Endometrium (tissue), 2 donors: ENCODE results near the gene HMCN1.
"Not testable (repeated sequence)": the region's sequence is repeated elsewhere in the genome, so short reads cannot be mapped to it uniquely, and the experiment has no call there.

ENCODE experiments used
- FAIRE-seq: peaks from 2 replicates; lab custom pipeline; 2012; peaks lifted over from hg19 to GRCh38; lab: Jason Lieb, UNC
- donor health status: control.
- donor health status: control.

Gene HMCN1

DNA sequence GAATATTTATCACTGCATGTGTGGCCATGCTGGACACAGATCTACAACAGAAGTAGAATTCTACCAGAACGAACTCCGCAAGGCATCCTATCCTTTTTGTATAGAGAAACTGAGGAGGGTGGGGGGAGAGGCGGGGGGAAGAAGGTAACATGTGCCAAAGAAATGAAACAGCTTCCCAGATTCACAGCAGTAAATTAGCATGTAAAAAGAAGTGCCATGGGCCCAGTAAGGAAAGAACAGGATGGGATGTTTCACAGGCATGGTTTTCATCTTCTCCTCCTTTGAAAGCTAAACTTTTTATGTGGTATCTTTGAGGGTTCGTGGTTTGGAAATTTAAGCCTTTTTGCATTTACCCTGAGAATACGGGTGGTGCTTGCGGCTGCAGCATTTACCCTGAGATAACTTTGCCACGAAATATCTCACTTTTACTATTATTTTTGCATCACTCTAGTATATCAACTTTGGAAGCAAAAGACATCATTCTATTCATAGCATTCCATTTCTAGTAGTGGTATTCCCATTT is 471.9 kb downstream of the HMCN1 start:
- no peak for FAIRE-seq

DNA sequence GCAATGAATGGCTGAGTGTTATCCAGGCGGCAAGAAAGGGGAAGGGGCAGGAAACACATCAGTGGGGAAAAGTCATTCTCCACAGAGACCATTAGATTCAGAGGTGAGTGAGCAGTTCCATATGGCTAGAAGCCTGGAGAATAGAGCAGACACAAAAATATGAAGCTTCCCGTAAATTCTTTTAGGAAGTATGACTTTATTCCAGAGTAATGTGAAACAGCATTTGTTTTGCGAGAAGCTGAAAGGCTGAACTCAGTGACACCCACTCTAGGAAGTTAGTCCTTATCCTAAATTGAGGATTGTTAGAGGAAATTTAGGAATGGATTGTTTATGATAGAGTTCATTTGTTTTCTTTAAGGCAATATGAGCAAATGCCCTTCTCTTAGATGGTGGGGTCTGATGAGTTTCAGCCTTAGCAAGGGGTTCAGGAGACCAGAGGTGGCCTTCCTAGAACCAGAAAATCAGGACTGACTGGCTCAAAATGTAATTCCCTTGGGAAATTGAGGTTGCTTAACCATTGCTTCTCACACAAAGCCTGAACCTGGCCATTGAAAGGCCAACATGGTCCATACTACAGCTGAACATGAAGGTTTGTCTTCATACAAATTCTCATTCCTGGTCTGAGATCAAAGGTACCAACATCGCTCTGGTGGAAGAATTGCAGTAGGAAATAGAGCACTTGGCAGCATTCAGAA is 473.3 kb downstream of the HMCN1 start:
- FAIRE-seq, result no peak

DNA sequence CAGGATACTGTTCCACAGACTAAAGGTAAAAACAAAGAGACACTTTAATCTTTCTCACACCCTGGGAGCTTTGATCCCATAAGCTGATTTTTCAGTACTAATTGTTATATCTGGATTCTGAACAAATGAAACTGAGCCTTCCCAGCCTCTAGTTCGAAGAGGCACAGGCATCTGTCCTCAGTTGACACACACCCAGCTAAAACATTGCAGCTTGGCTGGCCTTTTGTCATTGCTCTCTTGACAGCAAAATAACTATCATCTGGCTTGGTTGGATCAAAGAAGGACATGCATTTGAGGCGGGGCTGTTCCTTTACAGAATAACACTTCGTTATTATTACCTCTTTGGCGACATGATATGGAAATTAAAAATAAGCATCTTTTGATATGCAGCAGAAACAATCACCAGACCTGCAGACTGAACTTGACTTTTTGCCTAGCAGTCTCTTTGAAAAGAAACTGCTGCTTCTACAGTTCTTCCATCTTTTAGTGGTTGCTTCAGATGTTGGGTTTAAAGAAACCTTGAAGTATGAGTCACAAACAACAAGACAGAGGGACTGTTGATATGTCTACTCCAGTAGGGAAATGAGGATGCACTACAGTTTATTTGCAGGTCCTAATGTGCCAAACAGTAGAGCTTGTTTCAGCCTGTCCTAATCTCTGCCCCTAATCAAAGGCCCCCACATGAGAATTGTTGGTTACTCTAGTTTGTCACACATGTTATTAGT is 474.4 kb downstream of the HMCN1 start:
- FAIRE-seq, result no peak

DNA sequence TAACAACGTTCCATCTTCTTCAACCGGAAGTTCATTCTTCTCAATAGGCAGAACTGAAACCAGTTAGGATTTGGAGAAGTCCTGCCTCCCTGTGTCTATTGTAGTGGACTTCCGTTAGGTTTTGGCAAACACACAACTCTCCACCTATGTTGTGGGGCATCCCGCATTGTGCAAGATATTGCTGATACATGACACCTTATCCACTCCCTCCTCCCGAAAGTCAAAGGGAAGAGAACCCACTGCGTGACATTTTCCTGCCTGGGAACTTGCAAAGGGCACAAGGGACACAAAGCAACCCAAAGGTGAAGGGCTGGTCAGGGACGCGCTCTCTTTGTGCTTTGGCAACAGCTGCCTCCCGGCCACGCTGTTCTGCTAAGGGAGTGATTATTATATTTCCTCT is 476.1 kb downstream of the HMCN1 start:
- FAIRE-seq, result no peak

DNA sequence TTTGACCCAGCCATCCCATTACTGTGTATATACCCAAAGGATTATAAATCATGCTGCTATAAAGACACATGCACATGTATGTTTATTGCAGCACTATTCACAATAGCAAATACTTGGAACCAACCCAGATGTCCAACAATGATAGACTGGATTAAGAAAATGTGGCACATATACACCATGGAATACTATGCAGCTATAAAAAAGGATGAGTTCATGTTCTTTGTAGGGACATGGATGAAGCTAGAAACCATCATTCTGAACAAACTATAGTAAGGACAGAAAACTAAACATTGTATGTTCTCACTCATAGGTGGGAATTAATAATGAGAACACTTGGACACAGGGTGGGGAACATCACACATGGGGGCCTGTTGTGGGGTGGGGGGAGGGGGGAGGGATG is 477.4 kb downstream of the HMCN1 start:
- FAIRE-seq, result not testable (repeated sequence)

DNA sequence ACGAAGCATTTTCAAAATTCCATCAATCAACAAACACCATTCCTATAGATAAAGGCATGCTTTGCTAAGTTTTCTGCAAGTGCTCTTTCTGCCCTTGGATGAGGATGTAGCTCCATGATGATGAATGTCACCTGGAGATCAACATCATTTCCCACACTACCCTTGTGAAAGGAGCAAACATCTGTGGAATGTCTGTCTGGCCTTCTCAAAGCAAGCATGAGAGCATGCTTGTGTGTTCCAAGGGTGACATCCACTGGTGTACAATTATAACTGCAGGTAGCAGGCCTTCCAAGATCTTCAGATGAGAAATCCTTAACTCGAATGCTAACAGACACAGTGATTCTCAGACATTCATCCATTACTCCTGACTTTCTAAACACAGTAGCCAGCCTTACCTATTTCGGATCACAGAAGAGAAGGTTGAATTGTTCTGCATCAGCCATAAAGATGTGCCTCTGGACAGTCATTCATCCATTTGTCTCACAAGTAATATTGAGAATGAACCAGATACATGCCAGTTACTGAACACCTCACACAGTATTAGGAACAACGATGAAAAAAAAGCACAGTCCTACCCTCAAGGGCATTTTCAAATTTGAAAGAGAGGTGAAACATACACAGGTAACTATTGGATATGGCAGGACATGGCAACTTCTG is 478.5 kb downstream of the HMCN1 start:
- FAIRE-seq, result peak; percentile 43

DNA sequence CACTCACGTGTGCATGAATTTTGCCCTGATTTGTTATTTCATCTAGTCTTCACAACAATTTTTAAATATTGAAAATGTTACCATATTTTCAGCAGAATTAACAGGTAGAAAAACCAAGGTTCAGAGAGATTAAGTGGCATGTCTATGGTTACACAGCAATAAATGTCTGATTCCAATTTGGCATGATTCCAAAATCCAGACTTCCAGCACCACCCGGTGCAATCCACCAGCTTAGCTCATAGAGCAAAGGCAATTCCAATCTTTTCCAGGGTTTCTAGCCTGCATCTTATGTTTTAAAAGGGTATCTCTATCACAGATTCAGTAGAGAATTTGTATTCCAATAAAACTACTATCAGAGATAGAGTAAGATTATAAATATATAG is 479.0 kb downstream of the HMCN1 start:
- no peak for FAIRE-seq

DNA sequence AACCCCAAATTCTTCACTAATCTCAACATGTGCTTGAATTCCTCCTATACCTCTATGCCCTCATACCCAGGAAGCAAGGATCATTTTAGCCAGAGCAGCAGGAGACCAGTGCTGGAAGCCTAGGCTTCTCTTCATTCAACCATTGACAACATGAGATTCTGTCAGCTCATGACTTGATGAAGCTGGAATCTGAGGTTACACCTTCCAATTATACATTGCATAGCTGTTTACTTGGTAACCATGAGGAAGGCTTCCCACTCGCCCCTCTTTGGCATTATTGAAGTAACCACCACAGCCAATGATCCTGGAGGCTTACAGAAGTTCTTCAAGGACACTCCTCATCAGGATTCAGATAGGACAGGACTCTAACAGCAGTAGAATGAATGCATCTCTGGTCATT is 480.6 kb downstream of the HMCN1 start:
- no peak for FAIRE-seq

DNA sequence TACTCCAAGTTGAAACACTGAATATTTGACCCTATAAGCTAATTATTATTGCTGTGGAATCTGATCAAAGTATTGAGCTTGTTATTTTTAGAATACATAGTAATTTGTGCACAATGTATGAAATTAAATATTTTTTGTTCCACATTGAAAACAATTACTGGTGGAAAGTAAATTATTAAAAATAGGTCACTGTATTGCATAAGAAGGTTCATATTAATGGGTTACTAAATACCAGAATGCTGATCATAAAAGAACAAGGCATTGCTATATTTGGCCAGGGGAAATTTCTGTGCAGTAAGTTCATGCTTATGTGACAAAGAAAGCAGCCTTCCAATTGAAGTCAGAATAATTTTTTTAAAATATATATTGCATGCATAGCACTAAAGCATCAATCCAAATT is 481.4 kb downstream of the HMCN1 start:
- no peak for FAIRE-seq

DNA sequence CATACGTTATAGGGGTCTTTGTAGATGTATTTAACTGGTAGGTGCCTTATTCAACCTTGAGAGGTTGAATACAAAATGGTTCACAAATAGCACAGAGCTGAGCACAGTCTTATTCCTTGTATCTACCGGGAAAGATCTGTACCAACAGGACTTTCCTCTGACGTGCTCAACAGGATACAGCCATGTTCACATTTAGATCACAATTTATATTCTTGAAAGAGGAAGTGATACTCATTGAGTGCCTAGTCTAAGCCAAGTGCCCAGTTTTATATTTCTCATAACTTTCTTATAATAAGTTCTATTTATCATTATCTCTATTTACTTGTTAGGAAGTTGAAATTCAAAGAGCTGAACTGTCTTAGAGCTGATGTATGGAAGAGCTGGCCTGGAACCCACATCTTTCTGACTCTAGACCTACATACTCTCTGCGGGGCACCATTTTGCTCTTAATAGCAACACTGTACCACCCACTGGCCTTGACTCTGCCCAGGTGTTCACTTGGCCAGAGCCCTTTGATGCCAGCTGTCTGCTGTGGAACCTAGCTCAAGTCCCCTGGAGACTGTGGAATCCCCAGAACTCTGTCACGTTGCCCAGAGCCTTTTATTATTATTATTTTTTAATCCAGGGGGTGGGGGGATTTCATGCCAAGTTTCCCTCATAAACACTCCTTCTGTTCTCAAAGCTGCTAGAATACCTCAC is 484.6 kb downstream of the HMCN1 start:
- no peak for FAIRE-seq

DNA sequence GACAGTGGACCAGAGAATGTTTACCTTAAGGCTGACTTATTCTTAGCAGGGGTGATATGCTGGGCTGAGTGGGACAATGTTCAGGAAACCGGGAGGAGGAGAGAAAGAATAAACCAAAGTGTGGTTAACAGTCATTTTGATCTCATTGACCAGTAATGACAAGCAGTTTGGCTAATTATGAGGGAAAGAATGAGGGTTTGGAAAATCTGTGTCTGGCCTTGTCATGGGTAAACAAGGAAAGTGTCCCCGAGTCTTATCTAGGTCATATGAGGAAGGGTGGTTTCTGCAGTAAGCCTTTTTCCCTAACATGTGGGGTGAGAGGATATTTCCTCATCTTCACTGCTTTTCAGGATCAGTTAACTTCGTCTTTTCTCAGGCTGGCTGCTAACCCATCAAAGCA is 485.9 kb downstream of the HMCN1 start:
- FAIRE-seq, result no peak

DNA sequence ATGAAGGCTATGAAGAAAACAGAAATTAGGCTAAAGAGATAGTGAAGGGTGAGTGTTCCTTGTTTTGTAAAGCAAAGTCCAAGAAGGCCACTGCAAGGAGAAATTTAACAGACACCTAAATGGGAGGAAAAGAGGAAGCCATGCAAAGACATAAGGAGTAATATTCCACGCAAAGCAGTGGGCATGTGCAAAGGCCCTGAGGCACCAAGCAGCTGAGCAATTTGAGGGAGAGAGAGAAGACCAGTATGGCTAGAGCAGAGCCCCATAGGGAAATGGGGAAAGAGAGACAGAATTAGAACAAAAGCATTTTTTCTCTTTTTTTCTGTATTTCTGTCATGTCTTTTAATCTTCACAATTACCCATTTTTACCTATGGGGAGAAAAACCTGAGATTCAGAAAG is 486.7 kb downstream of the HMCN1 start:
- no peak for FAIRE-seq

DNA sequence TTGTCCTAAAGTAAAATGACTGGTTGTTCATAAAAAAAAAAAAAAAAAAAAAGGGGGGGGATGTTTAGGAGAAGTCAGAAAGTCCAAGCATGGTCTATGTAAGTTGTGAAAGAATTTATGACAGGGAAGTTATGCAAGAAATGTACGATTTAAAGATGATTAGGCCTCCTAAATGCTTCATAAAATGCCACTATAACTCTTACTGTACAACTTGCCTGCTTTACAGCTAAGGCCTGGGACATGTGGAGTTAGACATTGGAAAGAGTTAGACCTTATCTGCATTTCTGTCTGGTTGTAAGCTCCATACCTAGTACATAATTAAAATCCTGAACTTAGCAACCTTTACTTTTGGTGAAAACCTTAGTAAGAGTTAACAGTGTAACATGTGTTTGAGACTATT is 490.9 kb downstream of the HMCN1 start:
- FAIRE-seq, result no peak

DNA sequence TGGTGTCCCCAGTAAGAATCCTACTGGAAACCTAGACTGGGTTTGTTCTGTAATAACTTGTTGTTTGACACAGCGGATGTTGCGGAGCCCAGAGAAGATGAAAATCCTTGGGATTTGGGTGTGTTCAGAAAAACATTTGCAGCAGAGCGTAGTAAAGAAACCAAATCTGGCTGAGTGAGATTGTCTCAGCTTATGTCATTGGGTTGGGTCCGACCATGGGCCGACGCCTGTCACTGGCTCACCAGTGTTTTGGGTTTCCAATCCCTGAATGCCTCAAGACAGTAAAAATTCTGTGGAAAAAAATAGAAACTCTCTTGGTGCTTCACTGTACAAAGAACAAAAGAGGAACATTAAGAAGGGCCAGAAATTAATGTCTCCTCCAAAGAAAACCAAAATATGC is 494.6 kb downstream of the HMCN1 start:
- no peak for FAIRE-seq

DNA sequence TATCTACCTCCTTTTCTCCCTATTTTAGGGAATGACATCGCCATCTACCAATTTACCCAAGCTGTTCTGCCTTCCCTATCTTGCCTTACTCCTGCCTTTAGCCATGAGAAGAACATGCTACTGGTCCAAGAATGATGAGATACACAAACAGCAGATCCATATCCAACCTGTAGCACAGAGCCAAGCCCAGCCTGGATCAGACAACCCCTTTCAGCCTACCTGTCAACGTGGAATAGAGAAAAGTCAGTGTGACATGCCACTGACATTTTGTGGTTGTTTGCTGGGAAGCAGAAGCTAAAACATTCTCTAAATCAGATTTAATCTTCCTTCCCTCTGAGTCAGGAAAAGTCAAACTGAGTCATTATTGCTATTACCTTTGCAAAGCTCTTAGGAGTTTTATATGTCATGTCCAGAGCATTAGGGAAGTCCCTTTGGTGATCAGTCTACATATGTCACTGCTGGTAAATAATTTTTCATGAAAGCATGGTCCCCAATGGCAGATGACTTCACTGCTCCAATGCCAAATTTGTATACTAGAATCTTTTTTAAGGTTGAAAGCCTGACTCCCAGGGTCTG is 497.8 kb downstream of the HMCN1 start:
- no peak for FAIRE-seq

DNA sequence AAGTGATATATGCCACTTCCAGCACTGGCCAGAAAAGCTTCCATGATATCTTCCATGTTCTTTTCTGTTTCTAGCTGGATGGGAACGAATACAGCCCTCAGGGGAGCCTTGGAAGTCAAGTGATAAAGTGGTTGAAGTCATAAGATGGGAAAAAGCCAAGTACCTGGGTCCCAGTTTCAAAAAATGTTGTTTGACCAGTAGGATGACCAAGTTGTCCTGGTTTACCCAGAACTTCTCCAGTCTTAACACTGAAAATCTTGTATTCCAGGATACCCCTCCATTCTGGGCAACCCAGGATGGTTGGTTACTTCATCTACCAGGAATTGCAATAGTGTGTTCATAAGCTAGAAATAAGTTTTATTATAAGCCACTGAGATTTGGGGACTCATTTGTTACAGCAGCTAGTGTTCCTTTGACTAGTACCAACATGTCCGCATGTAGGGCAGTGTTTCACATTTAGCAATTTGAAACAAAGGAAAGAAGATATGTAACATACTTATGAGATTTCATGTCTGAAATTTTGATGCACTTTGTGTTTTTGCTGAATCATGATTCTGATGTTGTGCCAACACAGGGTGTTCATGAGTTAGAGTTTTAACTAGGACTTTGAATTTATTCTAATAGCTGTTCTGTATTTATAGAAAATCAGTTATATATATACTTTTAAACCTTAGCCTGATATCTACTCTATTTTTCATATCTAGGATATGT is 500.9 kb downstream of the HMCN1 start:
- FAIRE-seq, result no peak

DNA sequence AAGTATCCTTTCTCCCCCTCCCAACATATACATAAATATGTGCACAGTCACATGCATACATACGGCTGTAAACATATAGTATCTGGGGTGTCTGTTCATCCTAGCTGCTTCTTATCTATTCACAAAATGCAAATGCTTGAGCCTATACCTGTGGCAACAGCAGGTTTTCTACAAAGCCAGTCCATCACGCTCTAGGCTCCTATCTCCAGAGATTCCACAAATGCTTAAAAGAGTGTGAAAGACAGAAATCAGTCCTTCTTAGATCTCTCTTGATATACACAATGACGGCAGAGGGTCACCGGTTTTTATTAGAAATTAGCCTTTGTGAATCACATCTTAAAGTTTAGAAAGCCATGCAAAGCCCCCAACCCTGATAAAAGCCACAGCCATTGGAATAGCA is 501.5 kb downstream of the HMCN1 start:
- no peak for FAIRE-seq

DNA sequence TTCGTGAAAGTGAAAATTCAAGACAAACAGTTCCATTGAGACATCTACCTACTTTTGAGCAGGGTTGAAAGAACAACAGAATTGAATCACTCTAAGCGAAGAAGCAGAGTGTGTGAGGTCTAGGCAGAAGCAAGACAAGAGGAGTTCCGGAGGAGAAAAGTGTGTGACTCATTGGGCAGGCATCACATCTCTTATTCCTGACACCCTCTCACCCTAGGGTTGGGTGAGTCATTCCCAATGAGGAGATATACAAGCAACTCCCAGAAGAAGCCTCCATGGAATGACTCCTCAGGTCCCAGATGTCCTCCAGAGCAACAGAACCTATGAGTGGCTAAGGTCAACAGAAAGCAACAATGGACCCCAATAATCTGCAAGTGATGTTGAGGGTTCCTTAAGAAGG is 502.7 kb downstream of the HMCN1 start:
- no peak for FAIRE-seq

DNA sequence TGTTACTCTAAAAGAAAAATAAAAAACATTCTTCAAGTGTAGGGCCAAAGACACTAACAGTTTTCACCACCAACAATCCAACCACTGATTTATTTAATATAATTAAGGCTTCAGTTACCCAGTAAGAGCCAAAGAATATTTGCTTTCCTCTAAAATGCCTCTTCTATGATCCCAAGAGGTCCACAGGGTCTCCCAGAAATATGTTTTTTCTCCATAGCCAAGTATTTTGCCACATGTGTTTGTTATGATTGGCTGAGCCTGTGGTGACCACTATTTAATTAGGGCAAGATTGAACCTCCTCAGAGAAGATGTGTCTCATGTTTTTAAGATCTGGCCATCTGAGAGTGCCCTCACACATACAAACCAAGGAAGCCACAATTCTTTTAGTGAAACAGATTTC is 505.0 kb downstream of the HMCN1 start:
- FAIRE-seq, result no peak

DNA sequence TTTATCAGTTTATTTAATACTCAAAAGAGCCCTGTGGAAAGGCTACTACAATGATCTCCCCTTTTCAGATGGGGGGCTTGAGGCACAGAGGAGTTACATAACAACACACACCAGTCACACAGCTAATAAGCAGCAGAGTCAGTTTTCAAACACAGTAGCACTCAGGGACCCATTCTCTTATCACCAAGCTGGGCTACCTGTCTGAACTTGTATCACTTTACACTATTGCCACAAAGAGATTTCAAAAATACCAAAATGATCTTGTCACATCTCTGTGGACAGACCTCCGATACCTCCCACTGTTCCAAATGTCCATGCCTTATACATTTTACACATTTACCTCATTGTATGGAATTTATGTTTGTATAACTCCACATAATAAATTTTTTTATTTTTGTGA is 506.2 kb downstream of the HMCN1 start:
- no peak for FAIRE-seq
